GM23338 (cell line): ENCODE data around the gene HDAC1. TPM values are rescaled to one million over a fixed set of nuclear protein-coding genes. Genes with fewer than 3 reads are reported as not detected.

Experiments
- ATAC-seq: fragments of 200-7000 bp; cut with Tn5 transposase; 3 replicates; pipeline ENCODE4 v1.9.1; 2020
- DNase-seq: peaks from one replicate; pipeline ENCODE4 v3.0.0-alpha.2; 2015; ENCODE audit warnings: low spot score
- H2AFZ ChIP-seq: fragments of 200-600 bp; sonication (generic); 2 replicates; pipeline ENCODE4 v1.8.0; 2016; ENCODE audit warnings: antibody characterized with exemption, mild to moderate bottlenecking, moderate library complexity
- H3F3A ChIP-seq: fragments of 200-600 bp; sonication (generic); replicated peaks from 2 replicates; pipeline ENCODE4 v1.8.0; 2017; ENCODE audit warnings: antibody characterized with exemption, mixed run types, low read depth
- H3K27ac ChIP-seq: fragments of 200-600 bp; sonication (generic); 2 replicates; pipeline ENCODE4 v1.6.1; 2016; ENCODE audit warnings: low read depth
- H3K27me3 ChIP-seq: fragments of 200-600 bp; sonication (generic); 2 replicates; pipeline ENCODE4 v1.8.0; 2016; ENCODE audit warnings: mild to moderate bottlenecking, mixed run types, moderate library complexity; ENCODE audit not compliant: insufficient read depth
- H3K36me3 ChIP-seq: fragments of 200-600 bp; sonication (generic); 2 replicates; pipeline ENCODE4 v1.8.0; 2016; ENCODE audit warnings: mild to moderate bottlenecking; ENCODE audit not compliant: insufficient read depth
- H3K4me1 ChIP-seq: fragments of 200-600 bp; sonication (generic); 2 replicates; pipeline ENCODE4 v1.8.0; 2016; ENCODE audit warnings: mild to moderate bottlenecking, moderate library complexity; ENCODE audit not compliant: insufficient read depth
- H3K4me2 ChIP-seq: fragments of 200-600 bp; sonication (generic); 2 replicates; pipeline ENCODE4 v1.7.1; 2017; ENCODE audit warnings: mixed run types
- H3K4me3 ChIP-seq: fragments of 200-600 bp; sonication (generic); 2 replicates; pipeline ENCODE4 v1.6.1; 2016; ENCODE audit warnings: mixed run types
- H3K79me2 ChIP-seq: fragments of 200-600 bp; sonication (generic); replicated peaks from 2 replicates; pipeline ENCODE4 v1.8.0; 2017; ENCODE audit warnings: mild to moderate bottlenecking; ENCODE audit not compliant: insufficient read depth
- H3K9me2 ChIP-seq: fragments of 200-600 bp; sonication (generic); 2 replicates; pipeline ENCODE4 v1.8.0; 2017; ENCODE audit not compliant: insufficient read depth
- H4K20me1 ChIP-seq: fragments of 200-600 bp; sonication (generic); replicated peaks from 2 replicates; pipeline ENCODE4 v1.8.0; 2017; ENCODE audit warnings: mild to moderate bottlenecking; ENCODE audit not compliant: insufficient read depth
- H3K27ac Mint-ChIP-seq: 2 replicates; pipeline ENCODE4 v1.8.0; 2020; ENCODE audit warnings: inconsistent platforms, mild to moderate bottlenecking, moderate library complexity, mixed read lengths
- H3K27me3 Mint-ChIP-seq: 3 replicates; pipeline ENCODE4 v1.8.0; 2022; ENCODE audit warnings: low read depth, mild to moderate bottlenecking, moderate library complexity, mixed read lengths, inconsistent platforms; ENCODE audit not compliant: insufficient read depth, poor library complexity
- H3K36me3 Mint-ChIP-seq: 3 replicates; pipeline ENCODE4 v1.8.0; 2021; ENCODE audit warnings: low read depth, mild to moderate bottlenecking, inconsistent platforms, moderate library complexity, mixed read lengths
- H3K4me1 Mint-ChIP-seq: 3 replicates; pipeline ENCODE4 v1.8.0; 2020; ENCODE audit warnings: mild to moderate bottlenecking, inconsistent platforms, mixed read lengths
- H3K4me3 Mint-ChIP-seq: 3 replicates; pipeline ENCODE4 v1.8.0; 2021; ENCODE audit warnings: moderate library complexity, mild to moderate bottlenecking, inconsistent platforms, mixed read lengths
- H3K9me3 Mint-ChIP-seq: 3 replicates; pipeline ENCODE4 v1.8.0; 2020; ENCODE audit warnings: moderate library complexity, mild to moderate bottlenecking, inconsistent platforms, mixed read lengths
- CREB1 ChIP-seq: fragments of 250-450 bp; sonication (Bioruptor Pico); IDR thresholded peaks from 2 replicates; pipeline ENCODE4 v1.5.0; 2020; ENCODE audit warnings: low read depth, mild to moderate bottlenecking, moderate library complexity
- EZH2 ChIP-seq: fragments of 200-600 bp; sonication (generic); IDR thresholded peaks from one replicate; pipeline ENCODE4 v1.8.0; 2017; ENCODE audit warnings: antibody characterized with exemption, mild to moderate bottlenecking, low read depth; ENCODE audit not compliant: unreplicated experiment
- EZH2phosphoT487 ChIP-seq: fragments of 200-600 bp; sonication (generic); IDR thresholded peaks from one replicate; pipeline ENCODE4 v1.8.1; 2018; ENCODE audit warnings: antibody characterized with exemption; ENCODE audit not compliant: unreplicated experiment
- NANOG ChIP-seq: IDR thresholded peaks from 2 replicates; pipeline ENCODE4 v1.6.1; 2016; ENCODE audit warnings: antibody characterized with exemption, borderline replicate concordance
- POLR2AphosphoS5 ChIP-seq: IDR thresholded peaks from 2 replicates; pipeline ENCODE4 v1.6.1; 2016; ENCODE audit warnings: antibody characterized with exemption, low read depth
- ZNF331 ChIP-seq: fragments of 250-450 bp; sonication (Bioruptor Pico); IDR thresholded peaks from 2 replicates; pipeline ENCODE4 v1.5.0; 2020; ENCODE audit warnings: low read depth, mild to moderate bottlenecking, moderate library complexity
- polyA plus RNA-seq: library from polyadenylated mRNA; unstranded; fragments of >200 nt; fragmentation: Nextera tagmentation; extraction: Ambion mirVana; gene quantifications from 2 replicates; pipeline ENCODE4 v1.2.1, GENCODE V29; 2016
- total RNA-seq: library from RNA; depleted of rRNA; stranded (reverse); fragments of >200 nt; shearing (Covaris generic); gene quantifications from 2 replicates; pipeline ENCODE4 v1.2.3, GENCODE V29; 2014
- TF ChIP-seq, protein P1 (sequence below): fragments of 250-450 bp; sonication (Bioruptor Pico); IDR thresholded peaks from 2 replicates; pipeline ENCODE4 v1.5.0; 2020; ENCODE audit warnings: mild to moderate bottlenecking, moderate library complexity
- TF ChIP-seq, protein P2 (sequence below): IDR thresholded peaks from 2 replicates; pipeline ENCODE4 v1.6.1; 2016; ENCODE audit warnings: antibody characterized with exemption
- TF ChIP-seq, protein P3 (sequence below), 2 experiments: fragments of 200-600 bp in 1 of 2; sonication (generic) in 1 of 2; conservative IDR thresholded peaks; 2 replicates each; pipeline versions ENCODE4 v1.5.1 to v1.6.1; 2016 to 2017; ENCODE audit warnings: antibody characterized with exemption in 2 of 2, low read depth in 2 of 2, mild to moderate bottlenecking in 2 of 2, moderate library complexity in 1 of 2
- TF ChIP-seq, protein P4 (sequence below): IDR thresholded peaks from one replicate; pipeline ENCODE4 v1.6.1; 2018; ENCODE audit warnings: antibody characterized with exemption; ENCODE audit not compliant: unreplicated experiment

HDAC1 gene
- total and polyA plus RNA-seq, 2 experiments from 2014 or later, result 82.6 to 104 TPM

DNA sequence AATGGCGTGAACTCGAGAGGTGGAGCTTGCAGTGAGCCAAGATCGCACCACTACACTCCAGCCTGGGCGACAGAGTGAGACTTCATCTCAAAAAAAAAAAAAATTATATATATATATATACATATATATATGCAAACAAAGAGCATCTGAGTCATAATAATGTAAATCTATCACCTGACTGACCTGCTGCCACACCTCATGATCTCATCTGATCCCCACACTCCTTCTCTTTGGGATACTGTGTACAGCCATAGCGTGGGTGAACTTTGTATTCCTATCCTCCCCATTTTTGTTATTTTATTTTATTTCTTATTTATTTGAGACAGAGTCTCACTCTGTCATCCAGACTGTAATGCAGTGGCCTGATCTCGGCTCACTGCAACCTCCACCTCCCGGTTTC lies 2.6 kb upstream of the HDAC1 start (continued):
- TF ChIP-seq, protein P1, sequence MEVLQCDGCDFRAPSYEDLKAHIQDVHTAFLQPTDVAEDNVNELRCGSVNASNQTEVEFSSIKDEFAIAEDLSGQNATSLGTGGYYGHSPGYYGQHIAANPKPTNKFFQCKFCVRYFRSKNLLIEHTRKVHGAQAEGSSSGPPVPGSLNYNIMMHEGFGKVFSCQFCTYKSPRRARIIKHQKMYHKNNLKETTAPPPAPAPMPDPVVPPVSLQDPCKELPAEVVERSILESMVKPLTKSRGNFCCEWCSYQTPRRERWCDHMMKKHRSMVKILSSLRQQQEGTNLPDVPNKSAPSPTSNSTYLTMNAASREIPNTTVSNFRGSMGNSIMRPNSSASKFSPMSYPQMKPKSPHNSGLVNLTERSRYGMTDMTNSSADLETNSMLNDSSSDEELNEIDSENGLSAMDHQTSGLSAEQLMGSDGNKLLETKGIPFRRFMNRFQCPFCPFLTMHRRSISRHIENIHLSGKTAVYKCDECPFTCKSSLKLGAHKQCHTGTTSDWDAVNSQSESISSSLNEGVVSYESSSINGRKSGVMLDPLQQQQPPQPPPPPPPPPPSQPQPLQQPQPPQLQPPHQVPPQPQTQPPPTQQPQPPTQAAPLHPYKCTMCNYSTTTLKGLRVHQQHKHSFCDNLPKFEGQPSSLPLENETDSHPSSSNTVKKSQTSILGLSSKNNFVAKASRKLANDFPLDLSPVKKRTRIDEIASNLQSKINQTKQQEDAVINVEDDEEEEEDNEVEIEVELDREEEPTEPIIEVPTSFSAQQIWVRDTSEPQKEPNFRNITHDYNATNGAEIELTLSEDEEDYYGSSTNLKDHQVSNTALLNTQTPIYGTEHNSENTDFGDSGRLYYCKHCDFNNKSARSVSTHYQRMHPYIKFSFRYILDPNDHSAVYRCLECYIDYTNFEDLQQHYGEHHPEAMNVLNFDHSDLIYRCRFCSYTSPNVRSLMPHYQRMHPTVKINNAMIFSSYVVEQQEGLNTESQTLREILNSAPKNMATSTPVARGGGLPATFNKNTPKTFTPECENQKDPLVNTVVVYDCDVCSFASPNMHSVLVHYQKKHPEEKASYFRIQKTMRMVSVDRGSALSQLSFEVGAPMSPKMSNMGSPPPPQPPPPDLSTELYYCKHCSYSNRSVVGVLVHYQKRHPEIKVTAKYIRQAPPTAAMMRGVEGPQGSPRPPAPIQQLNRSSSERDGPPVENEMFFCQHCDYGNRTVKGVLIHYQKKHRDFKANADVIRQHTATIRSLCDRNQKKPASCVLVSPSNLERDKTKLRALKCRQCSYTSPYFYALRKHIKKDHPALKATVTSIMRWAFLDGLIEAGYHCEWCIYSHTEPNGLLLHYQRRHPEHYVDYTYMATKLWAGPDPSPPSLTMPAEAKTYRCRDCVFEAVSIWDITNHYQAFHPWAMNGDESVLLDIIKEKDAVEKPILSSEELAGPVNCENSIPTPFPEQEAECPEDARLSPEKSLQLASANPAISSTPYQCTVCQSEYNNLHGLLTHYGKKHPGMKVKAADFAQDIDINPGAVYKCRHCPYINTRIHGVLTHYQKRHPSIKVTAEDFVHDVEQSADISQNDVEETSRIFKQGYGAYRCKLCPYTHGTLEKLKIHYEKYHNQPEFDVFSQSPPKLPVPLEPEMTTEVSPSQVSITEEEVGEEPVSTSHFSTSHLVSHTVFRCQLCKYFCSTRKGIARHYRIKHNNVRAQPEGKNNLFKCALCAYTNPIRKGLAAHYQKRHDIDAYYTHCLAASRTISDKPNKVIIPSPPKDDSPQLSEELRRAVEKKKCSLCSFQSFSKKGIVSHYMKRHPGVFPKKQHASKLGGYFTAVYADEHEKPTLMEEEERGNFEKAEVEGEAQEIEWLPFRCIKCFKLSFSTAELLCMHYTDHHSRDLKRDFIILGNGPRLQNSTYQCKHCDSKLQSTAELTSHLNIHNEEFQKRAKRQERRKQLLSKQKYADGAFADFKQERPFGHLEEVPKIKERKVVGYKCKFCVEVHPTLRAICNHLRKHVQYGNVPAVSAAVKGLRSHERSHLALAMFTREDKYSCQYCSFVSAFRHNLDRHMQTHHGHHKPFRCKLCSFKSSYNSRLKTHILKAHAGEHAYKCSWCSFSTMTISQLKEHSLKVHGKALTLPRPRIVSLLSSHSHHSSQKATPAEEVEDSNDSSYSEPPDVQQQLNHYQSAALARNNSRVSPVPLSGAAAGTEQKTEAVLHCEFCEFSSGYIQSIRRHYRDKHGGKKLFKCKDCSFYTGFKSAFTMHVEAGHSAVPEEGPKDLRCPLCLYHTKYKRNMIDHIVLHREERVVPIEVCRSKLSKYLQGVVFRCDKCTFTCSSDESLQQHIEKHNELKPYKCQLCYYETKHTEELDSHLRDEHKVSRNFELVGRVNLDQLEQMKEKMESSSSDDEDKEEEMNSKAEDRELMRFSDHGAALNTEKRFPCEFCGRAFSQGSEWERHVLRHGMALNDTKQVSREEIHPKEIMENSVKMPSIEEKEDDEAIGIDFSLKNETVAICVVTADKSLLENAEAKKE (CRISPR knock-in tag), result no peak
- no peak for TF ChIP-seq EZH2

DNA sequence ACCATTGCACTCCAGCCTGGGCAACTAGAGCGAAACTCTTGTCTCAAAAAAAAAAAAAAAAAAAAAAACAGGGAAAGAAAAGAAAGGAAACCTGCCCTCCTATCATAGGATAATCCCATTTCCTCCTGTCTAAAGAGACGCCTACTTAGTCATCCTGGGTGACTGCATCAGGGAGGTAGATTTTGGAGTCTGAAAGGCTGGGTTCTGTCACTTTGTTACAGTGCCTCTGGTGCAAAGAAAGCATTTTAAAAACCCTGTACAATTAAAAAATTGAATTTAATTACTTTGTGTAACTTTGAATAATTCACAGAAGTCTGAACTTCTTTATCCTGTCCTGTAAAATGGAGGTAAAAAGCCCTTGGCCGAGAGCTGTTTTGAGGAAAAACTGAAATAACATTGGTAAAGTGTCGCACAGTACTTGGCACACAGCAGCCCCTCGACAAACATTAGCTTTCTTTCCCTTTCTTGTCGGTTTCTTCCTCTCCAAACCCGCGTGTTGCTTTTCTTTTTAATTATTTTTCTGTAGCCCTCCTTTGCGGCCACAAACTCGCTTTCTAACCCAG lies 657 bp upstream of the HDAC1 start:
- peak overlapping the region; percentile 86 for H2AFZ ChIP-seq
- no peaks in the 10 kb centered on the region for H3K36me3 ChIP-seq
- peak overlapping the region; percentile 92 for H3K4me2 ChIP-seq
- no peak overlapping the region for H3K27ac ChIP-seq
- H3K9me2 ChIP-seq, result no peaks in the 10 kb centered on the region
- Mint-ChIP-seq H3K4me1 (peaks cover 17% of the 10 kb centered on the region), H3K4me3 (peak overlapping the region; percentile 94), H3K9me3 (no peaks in the 10 kb centered on the region; the same call in 2 of the 3 replicates), H3K36me3 (peaks cover 16% of the 10 kb centered on the region; the same call in 2 of the 3 replicates), H3K27ac (peak overlapping the region; percentile 83), H3K27me3 (peaks cover 17% of the 10 kb centered on the region)
- H3F3A ChIP-seq, result 0 out of 2 replicates have a peak, but pooled peaks cover 6% of the 10 kb centered on the region
- peak overlapping the region; percentile 92 for H3K4me3 ChIP-seq
- ATAC-seq (no peak), DNase-seq (no peak)
- peaks cover 8% of the 10 kb centered on the region for H3K4me1 ChIP-seq
- H3K79me2 ChIP-seq, result peaks cover 42% of the 10 kb centered on the region
- H4K20me1 ChIP-seq, result peaks cover 24% of the 10 kb centered on the region
- no peaks in the 10 kb centered on the region for H3K27me3 ChIP-seq
- TF ChIP-seq, protein P2, sequence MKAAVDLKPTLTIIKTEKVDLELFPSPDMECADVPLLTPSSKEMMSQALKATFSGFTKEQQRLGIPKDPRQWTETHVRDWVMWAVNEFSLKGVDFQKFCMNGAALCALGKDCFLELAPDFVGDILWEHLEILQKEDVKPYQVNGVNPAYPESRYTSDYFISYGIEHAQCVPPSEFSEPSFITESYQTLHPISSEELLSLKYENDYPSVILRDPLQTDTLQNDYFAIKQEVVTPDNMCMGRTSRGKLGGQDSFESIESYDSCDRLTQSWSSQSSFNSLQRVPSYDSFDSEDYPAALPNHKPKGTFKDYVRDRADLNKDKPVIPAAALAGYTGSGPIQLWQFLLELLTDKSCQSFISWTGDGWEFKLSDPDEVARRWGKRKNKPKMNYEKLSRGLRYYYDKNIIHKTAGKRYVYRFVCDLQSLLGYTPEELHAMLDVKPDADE, result no peak
- no peak for TF ChIP-seq EZH2phosphoT487
- TF ChIP-seq, protein P3, sequence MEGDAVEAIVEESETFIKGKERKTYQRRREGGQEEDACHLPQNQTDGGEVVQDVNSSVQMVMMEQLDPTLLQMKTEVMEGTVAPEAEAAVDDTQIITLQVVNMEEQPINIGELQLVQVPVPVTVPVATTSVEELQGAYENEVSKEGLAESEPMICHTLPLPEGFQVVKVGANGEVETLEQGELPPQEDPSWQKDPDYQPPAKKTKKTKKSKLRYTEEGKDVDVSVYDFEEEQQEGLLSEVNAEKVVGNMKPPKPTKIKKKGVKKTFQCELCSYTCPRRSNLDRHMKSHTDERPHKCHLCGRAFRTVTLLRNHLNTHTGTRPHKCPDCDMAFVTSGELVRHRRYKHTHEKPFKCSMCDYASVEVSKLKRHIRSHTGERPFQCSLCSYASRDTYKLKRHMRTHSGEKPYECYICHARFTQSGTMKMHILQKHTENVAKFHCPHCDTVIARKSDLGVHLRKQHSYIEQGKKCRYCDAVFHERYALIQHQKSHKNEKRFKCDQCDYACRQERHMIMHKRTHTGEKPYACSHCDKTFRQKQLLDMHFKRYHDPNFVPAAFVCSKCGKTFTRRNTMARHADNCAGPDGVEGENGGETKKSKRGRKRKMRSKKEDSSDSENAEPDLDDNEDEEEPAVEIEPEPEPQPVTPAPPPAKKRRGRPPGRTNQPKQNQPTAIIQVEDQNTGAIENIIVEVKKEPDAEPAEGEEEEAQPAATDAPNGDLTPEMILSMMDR (conservative IDR thresholded peaks at IDR 0.05; ENCODE audit: low read depth in 2 of 2), result no peak
- TF ChIP-seq ZNF331, result no peak
- TF ChIP-seq NANOG, result no peak
- TF ChIP-seq POLR2AphosphoS5, result no peak
- TF ChIP-seq, protein P4, sequence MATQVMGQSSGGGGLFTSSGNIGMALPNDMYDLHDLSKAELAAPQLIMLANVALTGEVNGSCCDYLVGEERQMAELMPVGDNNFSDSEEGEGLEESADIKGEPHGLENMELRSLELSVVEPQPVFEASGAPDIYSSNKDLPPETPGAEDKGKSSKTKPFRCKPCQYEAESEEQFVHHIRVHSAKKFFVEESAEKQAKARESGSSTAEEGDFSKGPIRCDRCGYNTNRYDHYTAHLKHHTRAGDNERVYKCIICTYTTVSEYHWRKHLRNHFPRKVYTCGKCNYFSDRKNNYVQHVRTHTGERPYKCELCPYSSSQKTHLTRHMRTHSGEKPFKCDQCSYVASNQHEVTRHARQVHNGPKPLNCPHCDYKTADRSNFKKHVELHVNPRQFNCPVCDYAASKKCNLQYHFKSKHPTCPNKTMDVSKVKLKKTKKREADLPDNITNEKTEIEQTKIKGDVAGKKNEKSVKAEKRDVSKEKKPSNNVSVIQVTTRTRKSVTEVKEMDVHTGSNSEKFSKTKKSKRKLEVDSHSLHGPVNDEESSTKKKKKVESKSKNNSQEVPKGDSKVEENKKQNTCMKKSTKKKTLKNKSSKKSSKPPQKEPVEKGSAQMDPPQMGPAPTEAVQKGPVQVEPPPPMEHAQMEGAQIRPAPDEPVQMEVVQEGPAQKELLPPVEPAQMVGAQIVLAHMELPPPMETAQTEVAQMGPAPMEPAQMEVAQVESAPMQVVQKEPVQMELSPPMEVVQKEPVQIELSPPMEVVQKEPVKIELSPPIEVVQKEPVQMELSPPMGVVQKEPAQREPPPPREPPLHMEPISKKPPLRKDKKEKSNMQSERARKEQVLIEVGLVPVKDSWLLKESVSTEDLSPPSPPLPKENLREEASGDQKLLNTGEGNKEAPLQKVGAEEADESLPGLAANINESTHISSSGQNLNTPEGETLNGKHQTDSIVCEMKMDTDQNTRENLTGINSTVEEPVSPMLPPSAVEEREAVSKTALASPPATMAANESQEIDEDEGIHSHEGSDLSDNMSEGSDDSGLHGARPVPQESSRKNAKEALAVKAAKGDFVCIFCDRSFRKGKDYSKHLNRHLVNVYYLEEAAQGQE, result no peak
- no peak for TF ChIP-seq CREB1
